Esophagus squamous epithelium (tissue), 5 donors: ENCODE data around the gene MYL2. TPM values are rescaled to one million over a fixed set of nuclear protein-coding genes. Genes with fewer than 3 reads are reported as not detected.

Experiments
- DNase-seq: peaks from one replicate; lab custom pipeline; 2025; lab: John Stamatoyannopoulos, UW
- H3K27ac ChIP-seq, 4 donors: fragments of 200-600 bp; sonication (generic); one replicate each; pipeline ENCODE4 v1.5.1; 2016 to 2019; ENCODE audit warnings: mild to moderate bottlenecking in 1 of 4
- H3K27me3 ChIP-seq, 4 donors: fragments of 200-600 bp; sonication (generic); 1 replicate in 3 of 4; 2 replicates in 1 of 4; pipeline versions ENCODE4 v1.5.1 to v1.6.0; 2017 to 2021; ENCODE audit warnings: antibody characterized with exemption in 1 of 4
- H3K36me3 ChIP-seq, 3 donors: fragments of 200-600 bp; sonication (generic); one replicate each; pipeline ENCODE4 v1.5.1; 2016 to 2019
- H3K4me1 ChIP-seq, 3 donors: fragments of 200-600 bp; sonication (generic); one replicate each; pipeline ENCODE4 v1.5.1; 2017 to 2019
- H3K4me3 ChIP-seq, 4 donors: fragments of 200-600 bp; sonication (generic); 1 replicate in 3 of 4; 2 replicates in 1 of 4; pipeline ENCODE4 v1.5.1; 2016 to 2019; ENCODE audit warnings: mild to moderate bottlenecking in 2 of 4, moderate library complexity in 1 of 4
- H3K9me3 ChIP-seq, 3 donors: fragments of 200-600 bp; sonication (generic); one replicate each; pipeline ENCODE4 v1.5.1; 2016 to 2019
- POLR2A ChIP-seq, 4 donors: fragments of 450-650 bp; IDR thresholded peaks; one replicate each; pipeline ENCODE4 v1.6.1; 2017; ENCODE audit warnings: antibody characterized with exemption in 4 of 4, mild to moderate bottlenecking in 4 of 4, moderate library complexity in 3 of 4
- WGBS, 2 donors: methylation state at CpG; one replicate each; pipeline ENCODE4 v1.1.5; 2018; 5-methylcytosine and 5-hydroxymethylcytosine counted together
- intact Hi-C: fragments of 100-400 bp; cut with DNase I; formaldehyde crosslinking; loops from one replicate; pipeline ENCODE4 v1.15.0; 2022
- total RNA-seq, 4 donors: library from RNA; depleted of rRNA; stranded (reverse); fragments of >200 nt; gene quantifications; one replicate each; pipeline ENCODE4 v1.1.0, GENCODE V29; 2016
- TF ChIP-seq, protein P1 (sequence below), 6 experiments: fragments of 450-650 bp in 4 of 6; fragments of 200-600 bp in 2 of 6; sonication (generic) in 2 of 6; IDR thresholded peaks; one replicate each; pipeline ENCODE4 v1.5.1; 2016 to 2019; ENCODE audit warnings: antibody characterized with exemption in 6 of 6, mild to moderate bottlenecking in 4 of 6, moderate library complexity in 4 of 6
- donor health status: DM: yes; HTN: yes; CAD: no.

MYL2 gene
- total RNA-seq, 4 donors from 2014 or later = not detected

DNA sequence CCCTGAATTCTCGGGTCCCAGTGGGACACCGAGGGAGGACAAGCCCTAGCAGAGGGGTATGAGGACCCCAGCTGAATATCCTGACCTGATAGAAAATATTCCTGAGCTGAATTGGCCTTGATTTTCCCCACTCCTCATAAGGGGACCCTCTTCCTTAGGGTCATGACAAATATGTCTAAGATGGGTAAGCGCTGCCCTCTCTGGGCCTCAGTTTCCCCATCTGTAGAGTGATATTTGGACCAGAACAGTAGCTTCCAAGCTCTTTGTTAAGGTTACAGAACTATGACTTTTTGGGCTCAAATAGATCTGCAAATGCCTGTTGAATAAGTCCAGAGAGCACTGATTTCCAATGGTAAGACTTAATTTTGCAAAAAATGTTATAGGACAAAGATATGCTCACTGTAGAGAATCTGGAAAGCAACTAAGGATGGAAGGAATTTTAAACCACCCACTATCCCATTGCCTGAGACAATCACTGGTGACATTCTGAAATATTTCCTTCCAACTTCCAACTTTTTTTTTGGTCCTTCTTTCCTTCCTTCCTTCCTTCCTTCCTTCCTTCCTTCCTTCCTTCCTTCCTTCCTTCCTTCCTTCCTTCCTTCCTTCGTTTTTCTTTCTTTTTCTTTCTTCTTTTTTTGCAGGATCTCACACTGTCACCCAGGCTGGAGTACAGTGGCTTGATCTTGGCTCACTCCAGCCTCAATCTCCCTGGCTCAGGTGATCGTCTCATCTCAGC lies 32.0 kb downstream of the MYL2 start:
- no peaks in the 10 kb centered on the region for H3K36me3 ChIP-seq
- no peak for TF ChIP-seq POLR2A (IDR thresholded peaks at IDR 0.05)
- TF ChIP-seq, protein P1, sequence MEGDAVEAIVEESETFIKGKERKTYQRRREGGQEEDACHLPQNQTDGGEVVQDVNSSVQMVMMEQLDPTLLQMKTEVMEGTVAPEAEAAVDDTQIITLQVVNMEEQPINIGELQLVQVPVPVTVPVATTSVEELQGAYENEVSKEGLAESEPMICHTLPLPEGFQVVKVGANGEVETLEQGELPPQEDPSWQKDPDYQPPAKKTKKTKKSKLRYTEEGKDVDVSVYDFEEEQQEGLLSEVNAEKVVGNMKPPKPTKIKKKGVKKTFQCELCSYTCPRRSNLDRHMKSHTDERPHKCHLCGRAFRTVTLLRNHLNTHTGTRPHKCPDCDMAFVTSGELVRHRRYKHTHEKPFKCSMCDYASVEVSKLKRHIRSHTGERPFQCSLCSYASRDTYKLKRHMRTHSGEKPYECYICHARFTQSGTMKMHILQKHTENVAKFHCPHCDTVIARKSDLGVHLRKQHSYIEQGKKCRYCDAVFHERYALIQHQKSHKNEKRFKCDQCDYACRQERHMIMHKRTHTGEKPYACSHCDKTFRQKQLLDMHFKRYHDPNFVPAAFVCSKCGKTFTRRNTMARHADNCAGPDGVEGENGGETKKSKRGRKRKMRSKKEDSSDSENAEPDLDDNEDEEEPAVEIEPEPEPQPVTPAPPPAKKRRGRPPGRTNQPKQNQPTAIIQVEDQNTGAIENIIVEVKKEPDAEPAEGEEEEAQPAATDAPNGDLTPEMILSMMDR (IDR thresholded peaks at IDR 0.05) = peak in 1 of 6 experiments; percentile 2
- intact Hi-C loops = no loop called here
- H3K27ac ChIP-seq = peak overlapping the region in 2 of 4 donors; percentile 46 to 61
- H3K9me3 ChIP-seq = no peaks in the 10 kb centered on the region
- 51 to 58% methylated on average over 3 of the region's 5 CpGs for WGBS, 2 donors
- H3K4me3 ChIP-seq = peak overlapping the region in 3 of 4 donors; percentile 49 to 71 (median 52)
- DNase-seq = no peak
- peaks cover 0 to 9% (median 0%) of the 10 kb centered on the region in 4 donors for H3K27me3 ChIP-seq
- H3K4me1 ChIP-seq = peaks cover 0 to 12% (median 0%) of the 10 kb centered on the region in 3 donors

DNA sequence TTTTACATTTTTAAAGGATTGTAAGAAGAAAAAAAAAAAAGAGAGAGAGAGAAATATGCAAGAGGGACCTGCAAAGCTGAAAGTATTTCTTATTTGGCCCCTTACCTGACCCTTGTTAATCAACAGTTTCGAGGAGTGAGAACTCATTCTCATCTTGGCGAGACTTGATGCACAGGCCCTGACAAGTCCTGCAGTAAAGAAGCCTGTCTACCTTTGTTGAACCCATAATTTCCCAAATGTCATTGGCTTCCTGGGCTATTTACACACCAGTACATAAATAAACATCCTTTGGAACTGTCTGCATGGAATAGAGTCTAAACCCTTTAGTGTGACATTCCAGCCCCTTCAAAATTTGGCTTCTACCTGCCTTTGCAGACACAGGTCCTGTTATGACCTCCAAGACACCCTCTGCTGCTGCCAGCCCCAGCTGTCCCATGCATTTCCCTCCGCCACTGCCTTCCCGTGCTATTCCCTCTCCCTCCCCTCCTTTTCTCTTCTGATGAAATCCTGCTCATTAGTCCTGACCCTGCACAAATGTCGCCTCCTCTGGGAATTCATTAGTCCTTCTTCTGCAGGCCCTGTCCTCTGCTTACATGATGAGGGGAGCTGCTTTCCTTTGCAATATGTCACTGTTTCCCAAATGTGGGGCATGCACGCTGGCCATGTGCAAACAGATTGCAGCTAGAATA lies 35.1 kb downstream of the MYL2 start:
- no peak for TF ChIP-seq POLR2A (IDR thresholded peaks at IDR 0.05)
- TF ChIP-seq, protein P1 (IDR thresholded peaks at IDR 0.05) = no peak
- H3K27me3 ChIP-seq = no peaks in the 10 kb centered on the region
- H3K4me3 ChIP-seq = no peak overlapping the region
- no peaks in the 10 kb centered on the region for H3K36me3 ChIP-seq
- 47 to 56% methylated on average over 6 of the region's 6 CpGs for WGBS, 2 donors
- no peak for DNase-seq
- H3K4me1 ChIP-seq = peaks cover 0 to 12% (median 0%) of the 10 kb centered on the region in 3 donors
- intact Hi-C loops = no loop called here
- H3K9me3 ChIP-seq = no peaks in the 10 kb centered on the region
- H3K27ac ChIP-seq = no peak overlapping the region

DNA sequence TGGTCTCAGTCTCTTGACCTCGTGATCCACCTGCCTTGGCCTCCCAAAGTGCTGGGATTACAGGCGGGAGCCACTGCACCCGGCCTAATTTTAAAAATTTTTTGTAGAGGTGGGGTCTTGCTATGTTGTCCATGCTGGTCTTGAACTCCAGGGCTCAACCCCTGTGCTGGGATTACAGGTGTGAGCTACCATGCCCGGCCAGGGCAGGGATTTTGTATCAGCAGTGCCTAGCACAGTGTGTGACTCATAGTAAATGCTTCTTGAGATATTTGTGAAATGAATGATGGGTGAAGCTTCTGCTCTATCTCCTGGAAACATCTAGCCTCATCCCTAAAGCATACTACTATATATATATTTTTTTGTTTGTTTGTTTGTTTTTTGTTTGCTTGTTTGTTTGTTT lies 37.1 kb downstream of the MYL2 start:
- no peaks in the 10 kb centered on the region for H3K36me3 ChIP-seq
- WGBS, 2 donors = 82 to 88% methylated on average over 3 to 4 of the region's 4 CpGs
- no peak for TF ChIP-seq POLR2A (IDR thresholded peaks at IDR 0.05)
- TF ChIP-seq, protein P1 (IDR thresholded peaks at IDR 0.05) = no peak
- no peaks in the 10 kb centered on the region for H3K27me3 ChIP-seq
- no peak overlapping the region for H3K27ac ChIP-seq
- DNase-seq = no peak
- no peak overlapping the region for H3K4me3 ChIP-seq
- H3K4me1 ChIP-seq = peaks cover 0 to 12% (median 0%) of the 10 kb centered on the region in 3 donors
- intact Hi-C loops = no loop called here
- no peaks in the 10 kb centered on the region for H3K9me3 ChIP-seq

DNA sequence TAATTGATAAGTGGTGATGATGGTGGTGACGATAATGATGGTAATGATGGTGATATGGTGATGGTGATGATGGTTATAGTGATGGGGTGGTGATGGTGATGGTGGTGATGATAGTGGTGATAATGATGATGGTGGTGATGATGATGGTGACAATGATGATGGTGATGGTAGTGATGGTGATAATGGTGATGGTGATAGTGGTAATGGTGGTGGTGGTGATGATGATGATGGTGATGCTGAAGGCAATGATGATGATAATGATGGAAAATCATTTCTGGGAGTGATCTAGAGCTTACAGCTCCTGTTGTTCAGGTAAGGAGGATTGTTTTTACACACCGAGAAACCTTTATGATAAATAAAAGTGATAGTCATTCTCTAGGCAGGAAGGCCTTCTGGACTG lies 39.7 kb downstream of the MYL2 start:
- H3K4me1 ChIP-seq = peaks cover 0 to 8% (median 0%) of the 10 kb centered on the region in 3 donors
- no peaks in the 10 kb centered on the region for H3K36me3 ChIP-seq
- 71 to 72% methylated on average over 2 of the region's 2 CpGs for WGBS, 2 donors
- no peak for DNase-seq
- intact Hi-C loops = no loop called here
- H3K27ac ChIP-seq = no peak overlapping the region
- H3K27me3 ChIP-seq = no peaks in the 10 kb centered on the region
- H3K4me3 ChIP-seq = no peak overlapping the region
- H3K9me3 ChIP-seq = no peaks in the 10 kb centered on the region
- TF ChIP-seq, protein P1 (IDR thresholded peaks at IDR 0.05) = no peak
- no peak for TF ChIP-seq POLR2A (IDR thresholded peaks at IDR 0.05)

DNA sequence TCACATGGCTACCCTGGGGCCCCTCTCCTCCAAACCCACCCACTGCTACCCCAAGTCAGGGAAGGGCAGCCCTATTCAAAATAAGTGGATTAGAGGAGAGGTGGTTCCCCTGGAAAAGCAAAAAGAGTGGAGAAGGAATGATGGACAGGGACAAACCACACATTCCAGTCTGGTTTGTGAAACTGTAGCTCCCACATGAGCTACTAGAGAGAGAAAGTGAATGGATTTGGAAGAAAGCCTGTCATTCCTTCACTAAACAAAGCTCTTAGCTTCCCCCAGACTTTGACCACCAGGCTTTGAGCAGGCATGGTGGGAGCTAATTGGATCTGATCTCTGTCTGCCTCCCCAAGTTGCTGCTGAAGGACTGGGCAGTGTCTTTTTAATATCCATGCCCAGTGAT lies 45.6 kb downstream of the MYL2 start:
- intact Hi-C loops = no loop called here
- no peak for TF ChIP-seq POLR2A (IDR thresholded peaks at IDR 0.05)
- TF ChIP-seq, protein P1 (IDR thresholded peaks at IDR 0.05) = no peak
- Histone ChIP-seq H3K4me3 (no peak overlapping the region), H3K36me3 (no peaks in the 10 kb centered on the region), H3K9me3 (no peaks in the 10 kb centered on the region), H3K4me1 (no peaks in the 10 kb centered on the region), H3K27ac (no peak overlapping the region), H3K27me3 (no peaks in the 10 kb centered on the region)
- DNase-seq = no peak
